ENCODE measurements around the gene ACTL8.

GRCh38 chr1:17795836-17796645, 40.9 kb downstream of the ACTL8 start:
- TF ChIP-seq EGR1 (IDR thresholded peaks at IDR 0.05) = no peak
- no peak for TF ChIP-seq EP300 (IDR thresholded peaks at IDR 0.05; ENCODE audit: borderline replicate concordance)
- TF ChIP-seq REST (IDR thresholded peaks at IDR 0.05; ENCODE audit: low read depth) = no peak
- TF ChIP-seq FOXM1 (IDR thresholded peaks at IDR 0.05; ENCODE audit: borderline replicate concordance, low read depth) = no peak
- no peak for TF ChIP-seq RAD21 (IDR thresholded peaks at IDR 0.05; ENCODE audit: low read depth)
- no peak for TF ChIP-seq YY1 (IDR thresholded peaks at IDR 0.05; ENCODE audit: low read depth)
- no peak for TF ChIP-seq USF1 (IDR thresholded peaks at IDR 0.05)
- no peak for TF ChIP-seq CEBPB (IDR thresholded peaks at IDR 0.05)
- TF ChIP-seq NFIC (IDR thresholded peaks at IDR 0.05) = no peak
- TF ChIP-seq MAX (IDR thresholded peaks at IDR 0.05) = no peak
- TF ChIP-seq CREB1 (IDR thresholded peaks at IDR 0.05; ENCODE audit: low read depth) = no peak
- no peak for TF ChIP-seq TEAD4 (IDR thresholded peaks at IDR 0.05)
- no peak for TF ChIP-seq TCF12 (IDR thresholded peaks at IDR 0.05; ENCODE audit: low read depth)

Measured in Ishikawa (cell line).